GM18861 (cell line): ENCODE data around the gene MAPK1IP1L.
"Not testable (repeated sequence)": the region's sequence is repeated elsewhere in the genome, so short reads cannot be mapped to it uniquely, and the experiment has no call there.

ENCODE experiments used
- ATAC-seq: cut with Tn5 transposase; IDR thresholded peaks from one replicate; pipeline ENCODE4 v1.9.1; 2021; ENCODE audit not compliant: unreplicated experiment

The MAPK1IP1L gene

GRCh38 chr14:55053500-55053899 is 2.1 kb downstream of the MAPK1IP1L start:
- ATAC-seq: no peak

DNA sequence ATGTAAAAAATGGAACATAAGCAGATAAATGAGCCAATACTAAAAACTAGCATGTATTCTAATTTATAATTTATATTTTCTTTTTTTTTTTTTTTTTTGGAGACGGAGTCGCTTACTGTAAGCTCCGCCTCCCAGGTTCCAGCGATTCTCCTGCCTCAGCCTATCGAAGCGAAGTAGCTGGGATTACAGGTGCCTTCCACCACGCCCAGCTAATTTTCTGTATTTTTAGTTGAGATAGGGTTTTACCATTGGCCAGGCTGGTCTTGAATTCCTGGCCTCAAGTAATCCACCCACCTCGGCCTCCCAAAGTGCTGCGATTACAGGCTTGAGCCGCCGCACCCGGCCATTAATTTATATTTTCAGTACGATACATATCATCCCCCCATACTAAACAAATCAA is 2.7 kb downstream of the MAPK1IP1L start:
- no peak for ATAC-seq

- ATAC-seq: no peak
These were observed 6.5 kb downstream of the MAPK1IP1L start for GRCh38 chr14:55057919-55058318.

GRCh38 chr14:55059333-55059732 is 7.9 kb downstream of the MAPK1IP1L start:
- no peak for ATAC-seq

- no peak for ATAC-seq
These were observed 11.3 kb downstream of the MAPK1IP1L start for GRCh38 chr14:55062517-55063351.

GRCh38 chr14:55064896-55065295 is 13.4 kb downstream of the MAPK1IP1L start:
- not testable (repeated sequence) for ATAC-seq

DNA sequence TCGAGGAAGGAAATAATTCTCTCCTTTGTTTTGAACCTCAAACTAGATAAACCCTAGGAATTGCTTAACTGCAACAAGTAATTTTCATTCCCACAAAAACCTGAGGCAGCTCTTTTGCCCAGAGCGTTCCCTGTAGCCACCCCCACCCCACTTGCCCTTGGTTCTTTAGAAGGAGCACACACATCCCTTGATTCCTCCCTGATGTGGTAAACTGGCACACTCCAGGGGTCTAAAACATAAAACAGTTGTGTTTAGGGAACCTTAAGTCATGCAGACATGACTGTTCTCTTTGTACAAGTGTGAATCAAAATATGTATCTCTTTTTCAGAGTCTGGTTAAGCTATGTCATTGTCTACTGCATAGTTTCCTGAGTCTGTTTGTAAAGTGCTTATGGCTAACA is 14.0 kb downstream of the MAPK1IP1L start:
- no peak for ATAC-seq

DNA sequence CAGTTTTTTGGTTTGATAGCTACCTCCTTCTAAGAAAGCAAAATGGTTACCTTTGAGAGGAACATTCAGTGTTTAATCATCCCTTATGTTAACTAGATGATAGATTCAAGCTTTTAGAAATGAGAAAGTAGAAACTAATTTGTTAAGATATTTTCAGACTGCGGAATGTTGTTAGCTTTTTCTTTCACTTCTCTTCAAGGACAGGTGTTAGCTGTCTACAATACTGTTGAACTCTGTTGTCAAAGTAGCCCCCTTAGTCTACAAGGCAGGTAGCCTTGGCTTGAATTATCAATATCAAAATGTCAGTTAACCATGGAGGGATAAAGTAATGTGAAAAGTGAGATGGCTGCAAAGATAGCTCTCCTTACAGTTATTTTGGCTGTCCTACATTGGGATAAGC is 14.8 kb downstream of the MAPK1IP1L start:
- no peak for ATAC-seq

- no peak for ATAC-seq
These were observed 19.5 kb downstream of the MAPK1IP1L start for GRCh38 chr14:55070981-55071411.

DNA sequence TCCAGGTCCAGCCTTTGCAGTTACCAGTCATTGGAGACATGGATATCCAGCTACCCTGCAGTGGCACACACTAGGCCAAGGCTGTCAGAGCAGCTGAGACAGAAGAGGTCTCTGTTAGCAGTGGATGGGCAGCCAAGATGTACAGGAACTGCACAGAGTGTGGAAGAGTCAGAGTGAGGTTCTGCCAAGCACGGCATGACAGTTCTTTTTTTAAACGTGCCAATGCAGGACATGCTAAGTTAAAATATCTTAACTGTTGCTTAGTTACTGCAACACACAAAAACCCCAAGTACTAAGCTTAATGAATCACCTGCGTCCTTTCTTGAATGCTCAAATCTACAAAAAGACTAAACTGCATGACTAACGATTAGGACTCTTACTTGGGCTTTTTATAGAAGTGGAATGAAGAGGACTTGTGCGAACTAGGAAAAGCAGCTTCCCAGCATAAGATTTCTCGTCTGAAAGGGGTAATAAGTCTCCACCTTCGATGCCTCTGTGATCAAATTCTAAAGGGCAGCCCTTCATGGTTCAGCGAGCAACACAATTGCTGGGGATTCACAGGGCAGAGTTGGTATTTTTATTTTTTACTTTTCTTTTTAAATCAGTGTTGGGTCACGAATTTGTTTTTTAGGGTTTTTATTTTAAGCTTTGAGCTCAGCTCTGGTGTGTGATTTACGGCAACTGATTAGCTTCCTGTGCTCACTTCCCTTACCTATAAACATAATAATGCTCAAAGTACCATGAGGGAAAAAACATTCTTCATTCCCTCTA is 20.6 kb downstream of the MAPK1IP1L start:
- peak; percentile 56 for ATAC-seq

- ATAC-seq: no peak
These were observed 22.4 kb downstream of the MAPK1IP1L start for GRCh38 chr14:55073856-55074255.

DNA sequence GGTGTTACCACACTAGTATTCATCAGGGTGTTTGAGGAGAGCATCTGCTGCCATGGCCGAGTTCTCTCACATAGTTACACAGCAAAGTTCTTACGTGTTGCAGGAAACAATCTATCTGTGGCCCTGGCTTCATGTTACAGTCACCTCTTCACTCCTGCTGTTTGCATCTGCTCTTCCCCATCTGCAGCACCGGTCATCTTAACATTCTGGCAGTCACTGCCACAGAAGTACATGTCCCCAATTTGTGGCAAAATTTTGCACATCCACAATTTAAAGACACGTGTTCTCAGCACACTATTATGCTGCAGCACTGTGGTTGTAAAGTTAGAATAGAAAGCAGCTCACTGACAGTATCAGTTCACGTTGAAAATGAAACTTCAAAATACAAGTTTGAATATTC is 23.2 kb downstream of the MAPK1IP1L start:
- ATAC-seq: peak; percentile 26

DNA sequence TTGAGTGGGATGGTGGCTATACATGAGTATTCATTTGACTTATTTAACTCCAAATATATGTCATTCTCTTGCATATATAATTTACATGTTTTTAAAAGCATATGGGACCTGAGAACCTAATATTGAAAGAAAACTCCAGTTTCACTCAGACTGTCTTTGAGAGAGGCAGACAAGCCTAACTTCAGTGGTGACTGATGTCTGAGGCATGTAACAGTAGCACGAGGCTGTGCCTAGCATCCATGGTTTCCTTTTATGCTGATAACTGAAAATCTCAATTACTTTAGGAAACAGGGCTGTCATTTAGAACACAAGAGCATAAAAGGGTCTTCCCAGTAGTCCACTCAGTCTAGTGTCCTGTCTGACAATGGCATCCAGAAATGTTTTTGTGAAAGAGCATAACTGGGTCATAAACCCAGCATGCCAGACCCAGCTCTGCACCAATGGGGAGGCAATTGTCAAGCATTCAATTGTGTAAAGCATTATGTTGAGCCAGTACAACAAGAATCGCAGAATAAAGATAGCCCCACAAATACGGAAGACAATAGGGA is 24.3 kb downstream of the MAPK1IP1L start:
- ATAC-seq: no peak

DNA sequence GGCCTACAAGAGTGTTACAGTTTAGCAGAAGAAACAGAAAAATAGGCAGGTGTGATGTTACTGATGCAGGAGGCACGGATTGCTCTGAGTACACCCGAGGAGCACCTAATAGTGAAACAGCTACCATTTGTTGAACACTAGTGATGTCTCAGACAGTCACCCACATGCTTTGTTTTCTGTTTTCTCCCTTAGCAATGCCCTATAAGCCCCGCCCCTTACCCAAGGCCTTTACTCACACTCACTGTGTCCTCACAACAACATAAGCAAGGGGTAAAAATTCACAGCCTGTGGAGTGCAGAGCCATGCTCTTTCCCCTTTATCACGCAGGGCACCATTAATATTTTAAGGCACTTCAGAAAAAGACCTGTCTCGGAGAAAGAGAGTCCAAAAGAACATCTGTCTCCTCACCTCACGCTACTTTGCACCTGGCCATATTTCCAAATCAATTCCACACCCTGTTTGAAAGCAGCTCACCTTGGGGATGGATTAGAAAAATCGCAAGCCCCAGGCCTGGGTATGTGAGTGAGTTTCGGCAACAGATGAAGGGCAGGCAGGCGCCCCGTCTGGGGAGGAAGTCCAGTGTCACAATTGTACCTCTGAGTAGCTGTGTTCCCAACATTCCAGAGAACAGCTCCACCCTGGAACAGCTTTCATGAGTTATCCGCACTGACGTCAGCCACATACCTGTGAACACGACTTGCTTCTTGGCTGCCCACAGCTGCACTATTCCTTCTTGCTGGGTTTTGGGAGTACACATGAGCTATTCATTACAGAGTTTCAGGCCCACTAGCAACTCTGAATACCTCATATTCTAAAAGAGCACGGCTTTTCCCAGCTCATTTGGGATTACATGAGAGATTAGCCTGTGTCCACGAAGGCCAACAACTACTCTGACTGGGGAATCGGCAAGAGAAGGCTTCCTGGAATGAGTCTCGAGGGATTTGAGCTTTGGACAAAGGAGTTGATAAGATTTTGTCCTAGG is 26.0 kb downstream of the MAPK1IP1L start:
- no peak for ATAC-seq

GRCh38 chr14:55079961-55080360 is 28.5 kb downstream of the MAPK1IP1L start:
- ATAC-seq: not testable (repeated sequence)

GRCh38 chr14:55084401-55085059 is 33.1 kb downstream of the MAPK1IP1L start:
- ATAC-seq: no peak

- no peak for ATAC-seq
These were observed 33.7 kb downstream of the MAPK1IP1L start for GRCh38 chr14:55085060-55085660.

GRCh38 chr14:55086938-55087337 is 35.5 kb downstream of the MAPK1IP1L start:
- ATAC-seq: no peak

DNA sequence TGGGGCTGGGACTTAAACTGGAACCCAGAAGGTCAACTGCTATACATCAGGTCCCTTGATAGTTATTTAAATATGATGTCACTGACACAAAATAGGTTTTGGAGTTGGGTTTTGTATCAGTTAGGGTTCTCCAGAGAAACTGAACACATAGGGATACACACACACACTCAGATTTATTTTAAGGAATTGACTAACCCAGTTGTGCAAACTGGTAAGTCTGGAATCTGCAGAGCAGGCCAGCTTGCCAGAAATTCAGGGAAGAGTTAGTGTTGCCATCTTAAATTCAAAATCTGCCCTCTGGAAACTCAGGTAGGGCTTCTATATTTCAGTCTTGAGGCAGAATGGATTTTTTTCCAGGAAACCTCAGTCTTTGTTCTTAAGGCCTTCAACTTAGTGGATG is 36.9 kb downstream of the MAPK1IP1L start:
- ATAC-seq: no peak

DNA sequence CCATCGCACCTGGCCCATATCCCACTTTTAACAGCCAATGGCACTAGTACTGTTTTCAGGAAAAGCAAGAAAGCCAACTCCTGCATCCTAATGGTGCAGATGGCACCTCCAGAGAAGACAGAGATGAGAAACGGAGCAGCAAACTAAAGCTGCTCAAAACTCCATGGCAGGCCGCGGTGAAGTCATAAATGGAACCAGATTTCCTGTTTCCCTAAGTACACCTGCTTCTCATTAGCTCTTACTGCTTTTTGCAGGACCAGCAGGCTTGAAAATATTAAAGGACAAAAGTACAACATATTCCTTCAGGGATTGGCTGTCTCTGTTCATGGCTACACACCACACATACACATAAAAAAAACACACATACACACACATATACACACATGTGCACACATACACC is 40.9 kb downstream of the MAPK1IP1L start:
- ATAC-seq: no peak
